Mesendoderm (in vitro differentiated cells): ENCODE measurements around the gene SCAMP5.

Experiments
- DNase-seq: peaks from one replicate; pipeline ENCODE4 v3.0.0; 2013
- H2AK5ac ChIP-seq: 2 replicates; pipeline ENCODE4 v1.6.1; 2013; ENCODE audit warnings: low read length, inconsistent platforms
- H2BK120ac ChIP-seq: 2 replicates; pipeline ENCODE4 v1.6.1; 2013; ENCODE audit warnings: low read depth, mild to moderate bottlenecking, low read length, moderate library complexity, mixed read lengths
- H2BK15ac ChIP-seq: replicated peaks from 2 replicates; pipeline ENCODE4 v1.6.1; 2013; ENCODE audit warnings: low read depth, mild to moderate bottlenecking, moderate library complexity
- H2BK5ac ChIP-seq: 2 replicates; pipeline ENCODE4 v1.6.1; 2013; ENCODE audit warnings: low read length, inconsistent platforms
- H3K18ac ChIP-seq: 2 replicates; pipeline ENCODE4 v1.6.1; 2013; ENCODE audit warnings: mild to moderate bottlenecking, low read length, mixed read lengths
- H3K23ac ChIP-seq: one replicate; pipeline ENCODE4 v1.6.1; 2013; ENCODE audit warnings: low read length
- H3K27ac ChIP-seq: 2 replicates; pipeline ENCODE4 v1.5.1; 2013; ENCODE audit warnings: low read depth, mild to moderate bottlenecking, inconsistent platforms, low read length, moderate library complexity
- H3K27me3 ChIP-seq: 2 replicates; pipeline ENCODE4 v1.6.1; 2013; ENCODE audit warnings: low read length, control low read depth, mild to moderate bottlenecking, inconsistent platforms; ENCODE audit not compliant: insufficient read depth, poor library complexity
- H3K36me3 ChIP-seq: 2 replicates; pipeline ENCODE4 v1.6.1; 2013; ENCODE audit warnings: low read length, inconsistent platforms; ENCODE audit not compliant: control insufficient read depth, insufficient read depth
- H3K4ac ChIP-seq: one replicate; pipeline ENCODE4 v1.6.1; 2013; ENCODE audit warnings: low read depth, mild to moderate bottlenecking, low read length, moderate library complexity
- H3K4me1 ChIP-seq: 2 replicates; pipeline ENCODE4 v1.6.1; 2013; ENCODE audit warnings: low read depth, low read length, inconsistent platforms; ENCODE audit not compliant: control insufficient read depth
- H3K4me2 ChIP-seq: 2 replicates; pipeline ENCODE4 v1.6.1; 2013; ENCODE audit warnings: low read length
- H3K4me3 ChIP-seq: 2 replicates; pipeline ENCODE4 v1.5.1; 2013; ENCODE audit warnings: mild to moderate bottlenecking, low read length
- H3K56ac ChIP-seq: one replicate; pipeline ENCODE4 v1.6.1; 2013; ENCODE audit warnings: low read length
- H3K79me1 ChIP-seq: 2 replicates; pipeline ENCODE4 v1.6.1; 2013; ENCODE audit warnings: low read length, inconsistent platforms
- H3K79me2 ChIP-seq: 2 replicates; pipeline ENCODE4 v1.6.1; 2013; ENCODE audit warnings: mild to moderate bottlenecking, low read length; ENCODE audit not compliant: control insufficient read depth, insufficient read depth
- H3K9ac ChIP-seq: 2 replicates; pipeline ENCODE4 v1.6.1; 2013; ENCODE audit warnings: low read length, inconsistent platforms
- H4K5ac ChIP-seq: one replicate; pipeline ENCODE4 v1.6.1; 2013; ENCODE audit warnings: low read length
- H4K8ac ChIP-seq: one replicate; pipeline ENCODE4 v1.6.1; 2013; ENCODE audit warnings: low read depth, mild to moderate bottlenecking, control low read depth, low read length, moderate library complexity
- WGBS: extraction: QIAGEN DNeasy Blood & Tissue Kit; methylation state at CpG from one replicate; pipeline ENCODE4 v1.1.7; 2013; ENCODE audit warnings: low lambda C conversion rate, missing lambda C conversion rate; ENCODE audit not compliant: insufficient coverage; ENCODE audit errors: extremely low coverage; 5-methylcytosine and 5-hydroxymethylcytosine counted together

Gene SCAMP5

DNA sequence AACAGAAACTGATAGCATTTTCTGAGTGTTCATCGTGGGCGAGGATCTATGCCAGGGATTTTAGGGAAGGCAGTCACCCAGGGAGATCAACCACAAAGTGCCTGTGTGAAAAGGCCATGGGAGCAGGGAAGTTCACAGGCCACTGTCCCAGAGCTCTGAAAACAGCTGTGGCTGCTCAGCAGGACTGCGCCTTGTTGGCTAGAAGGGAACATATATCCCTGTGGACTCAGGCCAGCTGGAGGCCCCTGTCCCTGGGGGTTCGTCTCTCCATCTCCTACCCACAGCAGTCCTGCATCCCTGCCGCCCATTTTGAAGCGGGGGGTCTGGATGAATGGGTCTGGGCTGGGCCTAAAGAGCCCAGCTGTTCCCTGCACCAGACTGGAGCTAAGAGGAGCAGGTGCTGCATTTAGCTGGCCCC is 55.8 kb downstream of the SCAMP5 start:
- DNase-seq = no peak
- no peak overlapping the region for H3K56ac ChIP-seq

DNA sequence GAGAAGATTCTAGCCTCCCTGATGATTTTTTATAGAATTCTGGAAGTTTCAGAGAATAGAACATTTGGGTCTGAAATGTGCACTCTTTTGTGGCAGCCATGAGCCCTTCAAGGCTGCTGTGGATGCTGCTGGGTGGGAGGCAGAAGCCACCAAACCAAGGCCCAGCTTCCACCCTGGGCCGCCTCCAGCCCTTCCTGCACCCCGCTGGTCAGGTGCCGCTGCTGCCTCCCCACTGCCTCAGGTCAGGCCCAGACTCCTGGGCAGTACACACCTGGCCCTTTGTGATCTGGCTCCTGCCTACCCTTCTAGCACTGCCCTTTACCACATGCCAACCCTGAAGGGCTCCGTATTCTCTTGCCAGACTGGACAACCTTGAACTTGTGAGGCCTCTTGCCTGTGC is 56.3 kb downstream of the SCAMP5 start:
- Histone ChIP-seq H3K18ac (no peak overlapping the region), H4K5ac (no peak overlapping the region), H3K79me2 (no peaks in the 10 kb centered on the region), H3K4me1 (peaks cover 8% of the 10 kb centered on the region), H2BK120ac (no peak overlapping the region), H3K36me3 (peaks cover 1% of the 10 kb centered on the region), H3K23ac (no peak overlapping the region), H2AK5ac (no peak overlapping the region), H3K56ac (no peak overlapping the region), H3K4me2 (no peak overlapping the region), H4K8ac (no peak overlapping the region), H3K4me3 (no peak overlapping the region), H3K27me3 (no peaks in the 10 kb centered on the region), H3K4ac (no peak overlapping the region), H2BK5ac (no peak overlapping the region), H3K9ac (no peak overlapping the region), H3K79me1 (no peaks in the 10 kb centered on the region), H3K27ac (no peak overlapping the region), H2BK15ac (no peak overlapping the region)
- no CpG with 5 or more reads among the region's 4 CpGs for WGBS
- DNase-seq = no peak

More for the DNA sequence above, 55.8 kb downstream of the SCAMP5 start:
- no peak overlapping the region for H3K4ac ChIP-seq
- H2BK15ac ChIP-seq = no peak overlapping the region
- H3K9ac ChIP-seq = no peak overlapping the region
- H4K8ac ChIP-seq = no peak overlapping the region
- H3K27ac ChIP-seq = no peak overlapping the region
- no peak overlapping the region for H4K5ac ChIP-seq
- no peaks in the 10 kb centered on the region for H3K79me1 ChIP-seq
- H3K79me2 ChIP-seq = no peaks in the 10 kb centered on the region
- peaks cover 10% of the 10 kb centered on the region for H3K4me1 ChIP-seq
- WGBS = no CpG with 5 or more reads among the region's 6 CpGs
- H3K27me3 ChIP-seq = no peaks in the 10 kb centered on the region
- H3K36me3 ChIP-seq = peaks cover 1% of the 10 kb centered on the region
- H3K18ac ChIP-seq = no peak overlapping the region
- no peak overlapping the region for H3K4me3 ChIP-seq
- no peak overlapping the region for H2BK5ac ChIP-seq
- H2AK5ac ChIP-seq = no peak overlapping the region
- no peak overlapping the region for H3K4me2 ChIP-seq
- H2BK120ac ChIP-seq = no peak overlapping the region
- H3K23ac ChIP-seq = no peak overlapping the region

DNA sequence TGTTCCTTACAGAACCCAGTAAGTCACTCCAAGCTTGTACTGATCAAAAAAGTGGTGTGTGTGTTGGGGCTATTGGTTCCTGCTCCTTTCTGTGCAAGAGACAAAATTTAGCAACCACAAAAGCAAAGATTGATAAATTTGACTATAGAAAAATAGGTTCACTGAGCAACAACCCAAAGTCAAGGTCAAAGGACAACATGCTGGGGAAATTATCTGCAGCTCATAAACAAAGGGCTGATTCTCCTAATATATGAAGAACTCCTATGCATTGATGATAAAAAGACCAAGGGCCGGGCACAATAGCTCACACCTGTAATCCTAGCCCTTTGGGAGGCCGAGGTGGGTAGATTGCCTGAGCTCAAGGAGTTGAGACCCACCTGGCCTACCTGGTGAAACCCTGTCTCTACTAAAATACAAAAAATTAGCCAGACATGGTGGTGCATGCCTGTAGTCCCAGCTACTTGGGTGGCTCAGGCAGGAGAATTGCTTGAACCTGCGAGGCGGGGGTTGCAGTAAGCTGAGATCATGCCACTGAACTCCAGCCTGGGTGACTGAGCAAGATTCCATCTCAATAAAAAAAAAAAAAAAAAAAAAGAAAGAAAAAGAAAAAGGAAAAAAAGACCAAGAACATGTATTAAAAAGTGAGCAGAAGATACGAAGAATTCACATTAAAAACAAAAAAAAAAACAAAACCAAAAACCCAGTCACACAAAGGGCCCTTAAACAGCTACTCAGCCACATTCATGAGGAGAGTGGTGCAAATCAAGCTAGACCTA is 57.8 kb downstream of the SCAMP5 start:
- Histone ChIP-seq H3K23ac (no peak overlapping the region), H2BK120ac (no peak overlapping the region), H3K27me3 (no peaks in the 10 kb centered on the region), H4K5ac (no peak overlapping the region), H3K79me1 (no peaks in the 10 kb centered on the region), H3K79me2 (no peaks in the 10 kb centered on the region), H3K36me3 (peaks cover 1% of the 10 kb centered on the region), H3K4me1 (peaks cover 1% of the 10 kb centered on the region), H3K9ac (no peak overlapping the region), H2BK5ac (no peak overlapping the region), H3K18ac (no peak overlapping the region), H3K4ac (no peak overlapping the region), H4K8ac (no peak overlapping the region), H2BK15ac (no peak overlapping the region), H3K4me3 (no peak overlapping the region), H2AK5ac (no peak overlapping the region), H3K56ac (no peak overlapping the region), H3K4me2 (no peak overlapping the region), H3K27ac (no peak overlapping the region)
- no peak for DNase-seq
- WGBS = no CpG with 5 or more reads among the region's 5 CpGs

DNA sequence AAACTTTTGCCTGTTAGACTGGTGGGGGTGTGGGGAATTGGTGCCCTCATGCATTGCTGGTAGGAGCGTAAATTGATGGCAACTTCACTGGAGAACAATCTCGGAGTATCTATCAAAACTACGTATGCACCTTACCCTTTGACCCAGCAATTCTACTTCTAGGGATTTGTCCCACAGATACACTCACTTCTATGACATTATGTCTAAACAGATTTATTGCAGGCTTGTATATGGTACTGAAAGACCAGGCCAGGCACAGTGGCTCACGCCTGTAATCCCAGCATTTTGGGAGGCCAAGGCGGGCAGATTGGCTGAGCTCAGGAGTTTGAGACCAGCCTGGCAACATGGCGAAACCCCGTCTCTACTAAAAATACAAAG is 58.4 kb downstream of the SCAMP5 start:
- Histone ChIP-seq H3K36me3 (peaks cover 1% of the 10 kb centered on the region), H3K79me2 (no peaks in the 10 kb centered on the region), H3K79me1 (no peaks in the 10 kb centered on the region), H2BK120ac (no peak overlapping the region), H4K5ac (no peak overlapping the region), H3K4me1 (peaks cover 7% of the 10 kb centered on the region), H3K4me3 (no peak overlapping the region), H3K4me2 (no peak overlapping the region), H3K4ac (no peak overlapping the region), H2BK5ac (no peak overlapping the region), H3K27ac (no peak overlapping the region), H4K8ac (no peak overlapping the region), H3K23ac (no peak overlapping the region), H3K56ac (no peak overlapping the region), H2BK15ac (no peak overlapping the region), H3K18ac (no peak overlapping the region), H3K9ac (no peak overlapping the region), H2AK5ac (no peak overlapping the region), H3K27me3 (no peaks in the 10 kb centered on the region)
- no CpG with 5 or more reads among the region's 7 CpGs for WGBS
- no peak for DNase-seq

DNA sequence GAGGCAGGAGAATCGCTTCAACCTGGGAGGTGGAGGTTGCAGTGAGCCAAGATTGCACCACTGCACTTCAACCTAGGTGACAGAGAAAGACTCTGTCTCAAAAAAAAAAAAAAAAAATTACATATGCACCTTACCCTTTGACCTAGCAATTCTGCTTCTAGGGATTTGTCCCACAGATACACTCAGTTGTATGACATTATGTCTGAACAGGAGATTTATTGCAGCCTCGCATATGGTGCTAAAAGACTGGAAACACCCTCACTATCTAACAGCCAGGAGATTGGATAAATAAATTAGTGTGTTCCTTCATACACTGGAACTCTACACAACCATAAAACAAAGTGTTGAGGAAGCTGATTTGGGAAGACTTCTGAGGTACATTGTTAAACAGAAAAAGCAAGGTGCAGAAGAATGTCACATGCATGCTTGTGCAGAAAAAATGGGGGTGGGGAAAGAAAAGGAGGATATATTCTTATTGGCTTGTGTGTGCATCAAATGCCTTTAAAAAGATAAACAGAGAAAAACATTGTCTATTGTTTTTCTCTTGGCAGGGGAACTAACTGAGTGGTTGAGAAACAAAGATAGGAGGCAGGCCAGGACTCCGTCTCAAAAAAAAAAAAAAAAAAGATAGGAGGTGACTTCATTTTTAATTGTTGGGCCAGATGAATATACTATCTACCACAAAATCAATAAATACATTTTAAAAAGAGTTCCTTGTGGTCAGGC is 59.0 kb downstream of the SCAMP5 start:
- DNase-seq = no peak
- no peaks in the 10 kb centered on the region for H3K27me3 ChIP-seq
- H3K4me2 ChIP-seq = no peak overlapping the region
- no peak overlapping the region for H3K9ac ChIP-seq
- no peak overlapping the region for H2BK120ac ChIP-seq
- no peak overlapping the region for H3K18ac ChIP-seq
- H3K4me1 ChIP-seq = peaks cover 7% of the 10 kb centered on the region
- H3K27ac ChIP-seq = no peak overlapping the region
- H3K4me3 ChIP-seq = no peak overlapping the region
- WGBS = no CpG with 5 or more reads among the region's 3 CpGs
- no peak overlapping the region for H2BK5ac ChIP-seq
- no peaks in the 10 kb centered on the region for H3K79me2 ChIP-seq
- no peak overlapping the region for H2BK15ac ChIP-seq
- no peak overlapping the region for H3K23ac ChIP-seq
- no peak overlapping the region for H2AK5ac ChIP-seq
- no peak overlapping the region for H3K4ac ChIP-seq
- H3K36me3 ChIP-seq = peaks cover 1% of the 10 kb centered on the region
- no peak overlapping the region for H4K8ac ChIP-seq
- H3K56ac ChIP-seq = no peak overlapping the region
- H3K79me1 ChIP-seq = no peaks in the 10 kb centered on the region
- no peak overlapping the region for H4K5ac ChIP-seq
